Ishikawa (cell line): ENCODE results near the gene TSPYL6.

Experiments used
- CEBPB ChIP-seq: IDR thresholded peaks from 2 replicates; pipeline ENCODE4 v1.6.1; 2012
- CREB1 ChIP-seq: IDR thresholded peaks from 2 replicates; pipeline ENCODE4 v1.6.1; 2012; ENCODE audit warnings: low read depth
- EGR1 ChIP-seq: IDR thresholded peaks from 2 replicates; pipeline ENCODE4 v1.6.1; 2012
- EP300 ChIP-seq: IDR thresholded peaks from 2 replicates; pipeline ENCODE4 v1.6.1; 2012; ENCODE audit warnings: borderline replicate concordance
- FOXM1 ChIP-seq: IDR thresholded peaks from 2 replicates; pipeline ENCODE4 v1.6.1; 2012; ENCODE audit warnings: low read depth, borderline replicate concordance
- MAX ChIP-seq: IDR thresholded peaks from 2 replicates; pipeline ENCODE4 v1.6.1; 2012
- NFIC ChIP-seq: IDR thresholded peaks from 2 replicates; pipeline ENCODE4 v1.6.1; 2012
- RAD21 ChIP-seq: IDR thresholded peaks from 2 replicates; pipeline ENCODE4 v1.6.1; 2012; ENCODE audit warnings: low read depth
- REST ChIP-seq: IDR thresholded peaks from 2 replicates; pipeline ENCODE4 v1.6.1; 2012; ENCODE audit warnings: low read depth, mild to moderate bottlenecking
- TAF1 ChIP-seq: IDR thresholded peaks from 2 replicates; pipeline ENCODE4 v1.6.1; 2012; ENCODE audit warnings: low read depth, mild to moderate bottlenecking
- TCF12 ChIP-seq: IDR thresholded peaks from 2 replicates; pipeline ENCODE4 v1.6.1; 2012; ENCODE audit warnings: low read depth
- TEAD4 ChIP-seq: IDR thresholded peaks from 2 replicates; pipeline ENCODE4 v1.6.1; 2012
- USF1 ChIP-seq: IDR thresholded peaks from 2 replicates; pipeline ENCODE4 v1.6.1; 2012
- YY1 ChIP-seq: IDR thresholded peaks from 2 replicates; pipeline ENCODE4 v1.6.1; 2012; ENCODE audit warnings: low read depth
- ZBTB7A ChIP-seq: IDR thresholded peaks from 2 replicates; pipeline ENCODE4 v1.6.1; 2012; ENCODE audit warnings: low read depth

Gene TSPYL6

GRCh38 chr2:54256091-54256694 is at the start of gene TSPYL6:
TSPYL6 (minus strand) TSS chr2:54256229; CDS start chr2:54256151, 78 bp downstream.
- no peak for TF ChIP-seq CEBPB
- TF ChIP-seq CREB1 = no peak
- no peak for TF ChIP-seq REST
- TF ChIP-seq EP300 = no peak
- TF ChIP-seq USF1 = no peak
- TF ChIP-seq MAX = no peak
- TF ChIP-seq RAD21 = no peak

- TF ChIP-seq EGR1 (no peak), USF1 (no peak), YY1 (no peak), EP300 (no peak), CEBPB (no peak), TAF1 (no peak), ZBTB7A (no peak), MAX (no peak), FOXM1 (no peak), RAD21 (no peak), TEAD4 (no peak), CREB1 (no peak), TCF12 (no peak), NFIC (no peak), REST (no peak)
Observed at GRCh38 chr2:54303631-54304030, 47.6 kb upstream of the TSPYL6 start.

- TF ChIP-seq NFIC (no peak), USF1 (no peak), TCF12 (no peak), REST (no peak), MAX (no peak), TEAD4 (no peak), YY1 (no peak), FOXM1 (no peak)
Observed at GRCh38 chr2:54298514-54298913, 42.5 kb upstream of the TSPYL6 start.

- TF ChIP-seq MAX (peak; percentile 40; the same call in 1 of the 2 replicates), EP300 (no peak)
Observed at GRCh38 chr2:54295911-54296310, 39.9 kb upstream of the TSPYL6 start.
